Measurements from ENCODE around the gene TMEM255B.

DNA sequence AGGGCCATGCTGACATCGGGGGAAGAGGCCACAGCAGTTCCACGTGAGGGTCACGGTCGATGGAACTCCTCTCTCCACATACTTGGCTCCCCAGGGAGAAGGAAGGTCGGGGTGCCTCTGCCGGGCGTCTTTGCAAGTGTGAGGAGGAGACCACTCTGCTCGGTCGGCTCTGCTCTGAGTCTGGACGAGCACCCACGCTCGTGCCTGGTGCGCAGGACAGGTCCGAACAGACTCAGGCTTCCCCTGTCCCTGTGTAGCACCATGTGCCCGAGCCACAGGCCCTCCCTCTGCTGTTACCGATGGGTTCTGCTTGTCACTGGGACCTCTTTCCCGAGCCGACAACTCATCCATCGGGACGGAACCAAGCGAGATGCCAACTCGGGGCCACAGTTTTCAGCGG, 35.1 kb downstream of the TMEM255B start:
- TF ChIP-seq POLR2A (IDR thresholded peaks at IDR 0.05; ENCODE audit: low read length) (no peak), GATA1 (IDR thresholded peaks at IDR 0.05; ENCODE audit: low read depth, low read length) (no peak)
